ENCODE data around the gene RHOJ.
"Not testable (repeated sequence)": the region's sequence is repeated elsewhere in the genome, so short reads cannot be mapped to it uniquely, and the experiment has no call there.

The RHOJ gene

GRCh38 chr14:63300854-63301253 is 96.6 kb downstream of the RHOJ start:
- DNase-seq, result no peak

- no peak for DNase-seq
These were observed 97.8 kb downstream of the RHOJ start for GRCh38 chr14:63301891-63302534.

- DNase-seq, result not testable (repeated sequence)
These were observed 100.2 kb downstream of the RHOJ start for GRCh38 chr14:63304429-63304828.

- DNase-seq, result no peak
These were observed 104.6 kb downstream of the RHOJ start for GRCh38 chr14:63308723-63309317.

GRCh38 chr14:63318835-63319234 is 114.6 kb downstream of the RHOJ start, which contains the start of gene GPHB5:
GPHB5 (minus strand) TSS chr14:63318935; CDS start chr14:63317849, 1,086 bp downstream.
- no peak for DNase-seq

- DNase-seq, result no peak
These were observed 118.2 kb downstream of the RHOJ start for GRCh38 chr14:63322472-63322871.

GRCh38 chr14:63322897-63323573 is 118.8 kb downstream of the RHOJ start:
- DNase-seq, result no peak

GRCh38 chr14:63326840-63327239 is 122.6 kb downstream of the RHOJ start:
- no peak for DNase-seq

- DNase-seq, result no peak
These were observed 124.8 kb downstream of the RHOJ start for GRCh38 chr14:63328787-63329737.

GRCh38 chr14:63342371-63342770 is 138.1 kb downstream of the RHOJ start:
- DNase-seq, result no peak

Measured in CD4-positive, alpha-beta T cell treated with Interleukin-12 subunit alpha and Interleukin-12 subunit beta, for 1 hour (primary cell).